Right lobe of liver (tissue), 6 donors: Measurements from ENCODE around the gene FILIP1. TPM values are rescaled to one million over a fixed set of nuclear protein-coding genes. Genes with fewer than 3 reads are reported as not detected.

Experiments used
- ATAC-seq, 4 donors: fragments of 200-7000 bp; cut with Tn5 transposase; one replicate each; pipeline ENCODE4 v1.9.1; 2020; ENCODE audit warnings: mild to moderate bottlenecking in 4 of 4, moderate library complexity in 4 of 4
- DNase-seq, 3 donors: peaks; one replicate each; pipeline ENCODE4 v3.0.0-alpha.2; 2020
- H3K27ac ChIP-seq, 3 donors: fragments of 200-600 bp; one replicate each; pipeline ENCODE4 v1.8.0; 2022
- H3K27me3 ChIP-seq, 2 donors: fragments of 200-600 bp; one replicate each; pipeline ENCODE4 v1.8.0; 2022
- H3K36me3 ChIP-seq, 4 donors: fragments of 200-600 bp; sonication (generic) in 1 of 4; one replicate each; pipeline versions ENCODE4 v1.5.1 to v1.8.0; 2017 to 2022; ENCODE audit warnings: control low read depth in 1 of 4
- H3K4me1 ChIP-seq, 4 donors: fragments of 200-600 bp; sonication (generic) in 1 of 4; one replicate each; pipeline versions ENCODE4 v1.5.1 to v1.8.0; 2017 to 2022; ENCODE audit warnings: control low read depth in 1 of 4
- H3K4me3 ChIP-seq, 3 donors: fragments of 200-600 bp; one replicate each; pipeline ENCODE4 v1.8.0; 2022
- H3K9me3 ChIP-seq, 4 donors: fragments of 200-600 bp; sonication (generic) in 1 of 4; one replicate each; pipeline versions ENCODE4 v1.5.1 to v1.8.0; 2017 to 2022; ENCODE audit warnings: control low read depth in 1 of 4
- POLR2A ChIP-seq: fragments of 450-650 bp; IDR thresholded peaks from one replicate; pipeline ENCODE4 v1.6.1; 2017; ENCODE audit warnings: antibody characterized with exemption, mild to moderate bottlenecking
- WGBS: methylation state at CpG from one replicate; pipeline ENCODE4 v1.1.6; 2018; ENCODE audit warnings: low coverage, low lambda C conversion rate; ENCODE audit not compliant: insufficient coverage; ENCODE audit errors: missing lambda C conversion rate; 5-methylcytosine and 5-hydroxymethylcytosine counted together
- intact Hi-C, 2 donors: fragments of 100-400 bp; cut with DNase I; formaldehyde crosslinking; loops; one replicate each; pipeline versions ENCODE4 v1.11.2 to v1.14.1; 2022
- total RNA-seq, 6 experiments: library from RNA; depleted of rRNA in 2 of 6; stranded (reverse); fragments of >200 nt in 2 of 6; fragmentation: NEBNext Ultra II Directional in 3 of 6; extraction: Animal tissue kit (Norgen Biotek cat#: 25700) in 3 of 6; gene quantifications; one replicate each; pipeline versions ENCODE4 v1.1.0 to v1.2.4, GENCODE V29; 2016 to 2023
- TF ChIP-seq, protein P1 (sequence below), 4 donors: fragments of 200-600 bp in 3 of 4; fragments of 450-650 bp in 1 of 4; IDR thresholded peaks; one replicate each; pipeline versions ENCODE4 v1.5.1 to v1.8.0; 2016 to 2022; ENCODE audit warnings: antibody characterized with exemption in 4 of 4, mild to moderate bottlenecking in 2 of 4
- donor health status: DM: no; HTN: yes; CAD: no.
- donor health status: DM: no; HTN: no; CAD: no.
- donor health status: DM: no; HTN: no; CAD: no.
- donor health status: DM: no; HTN: yes; CAD: no.
- donor health status: DM: no; HTN: yes; CAD: no.

Gene FILIP1
- total RNA-seq, 6 experiments from 2014 or later = 0.95 to 2.2 (median 1.6) TPM

DNA sequence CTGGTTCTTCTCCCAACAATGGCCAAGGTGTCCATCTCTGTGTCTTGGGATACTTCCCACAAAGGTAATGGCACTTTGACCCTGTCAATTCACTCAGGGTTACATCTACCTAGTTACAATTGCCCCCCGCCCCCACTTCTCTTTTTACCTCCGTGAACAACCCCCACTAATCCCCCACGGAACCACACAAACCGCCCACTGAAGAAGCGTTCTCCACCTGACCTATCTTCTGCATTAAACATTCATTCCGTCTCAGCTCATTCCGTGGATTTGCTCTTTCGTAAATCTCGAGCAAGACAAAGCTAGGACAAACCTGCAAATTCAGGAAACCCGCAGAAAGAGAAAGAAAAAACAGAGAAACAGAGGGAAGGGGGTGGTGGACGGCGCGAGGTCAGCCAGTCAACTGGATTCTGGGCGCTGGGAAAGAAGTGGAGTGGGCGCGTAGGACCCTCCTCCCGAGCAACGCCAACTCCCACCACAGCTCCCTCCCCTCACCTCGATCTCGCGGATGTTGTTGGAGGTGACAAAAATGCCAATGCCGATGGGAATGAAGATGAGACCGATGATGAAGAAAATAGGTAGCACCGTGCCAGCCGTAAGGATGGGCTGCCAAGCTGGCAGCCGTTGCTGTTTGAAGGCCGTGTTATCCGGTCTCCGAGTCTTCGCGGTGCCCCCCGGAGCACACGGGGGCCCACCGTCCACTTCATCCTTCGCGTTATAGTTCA, 209.5 kb downstream of the FILIP1 start:
- intact Hi-C loops = no loop called here
- H3K4me1 ChIP-seq = peaks cover 0 to 36% (median 15%) of the 10 kb centered on the region in 4 donors
- ATAC-seq = peak; percentile 21 to 41 (median 32)
- DNase-seq = no peak
- no peaks in the 10 kb centered on the region for H3K9me3 ChIP-seq
- peak overlapping the region; percentile 69 to 92 (median 83) for H3K4me3 ChIP-seq
- H3K36me3 ChIP-seq = no peaks in the 10 kb centered on the region
- WGBS = under 1% methylated on average over 29 of the region's 36 CpGs
- no peak for TF ChIP-seq POLR2A
- TF ChIP-seq, protein P1, sequence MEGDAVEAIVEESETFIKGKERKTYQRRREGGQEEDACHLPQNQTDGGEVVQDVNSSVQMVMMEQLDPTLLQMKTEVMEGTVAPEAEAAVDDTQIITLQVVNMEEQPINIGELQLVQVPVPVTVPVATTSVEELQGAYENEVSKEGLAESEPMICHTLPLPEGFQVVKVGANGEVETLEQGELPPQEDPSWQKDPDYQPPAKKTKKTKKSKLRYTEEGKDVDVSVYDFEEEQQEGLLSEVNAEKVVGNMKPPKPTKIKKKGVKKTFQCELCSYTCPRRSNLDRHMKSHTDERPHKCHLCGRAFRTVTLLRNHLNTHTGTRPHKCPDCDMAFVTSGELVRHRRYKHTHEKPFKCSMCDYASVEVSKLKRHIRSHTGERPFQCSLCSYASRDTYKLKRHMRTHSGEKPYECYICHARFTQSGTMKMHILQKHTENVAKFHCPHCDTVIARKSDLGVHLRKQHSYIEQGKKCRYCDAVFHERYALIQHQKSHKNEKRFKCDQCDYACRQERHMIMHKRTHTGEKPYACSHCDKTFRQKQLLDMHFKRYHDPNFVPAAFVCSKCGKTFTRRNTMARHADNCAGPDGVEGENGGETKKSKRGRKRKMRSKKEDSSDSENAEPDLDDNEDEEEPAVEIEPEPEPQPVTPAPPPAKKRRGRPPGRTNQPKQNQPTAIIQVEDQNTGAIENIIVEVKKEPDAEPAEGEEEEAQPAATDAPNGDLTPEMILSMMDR (IDR thresholded peaks at IDR 0.05) = no peak
- H3K27ac ChIP-seq = peak overlapping the region; percentile 71 to 85 (median 82)
- H3K27me3 ChIP-seq = no peaks in the 10 kb centered on the region

DNA sequence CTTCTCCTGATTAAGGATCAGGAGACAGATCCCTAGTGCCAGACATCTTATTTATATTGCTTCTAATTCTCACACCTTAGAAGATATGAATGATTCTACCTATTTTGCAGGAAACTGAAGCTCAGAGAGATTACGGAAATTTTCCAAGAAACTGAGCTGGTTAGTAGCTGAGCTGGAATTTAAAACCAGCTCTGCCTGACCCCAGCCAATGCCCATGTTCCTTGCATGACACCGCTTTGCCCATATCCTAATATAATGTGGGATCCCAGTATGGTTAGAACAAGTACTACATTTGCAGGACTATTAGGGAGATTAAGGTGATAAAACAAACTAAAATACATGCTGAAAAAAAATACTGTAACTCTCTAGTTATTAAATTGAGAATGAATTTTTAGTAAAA, 210.9 kb downstream of the FILIP1 start:
- intact Hi-C loops = no loop called here
- H3K27me3 ChIP-seq = no peaks in the 10 kb centered on the region
- no peak for ATAC-seq
- no peak overlapping the region for H3K27ac ChIP-seq
- WGBS = 43% methylated on average over 2 of the region's 2 CpGs
- peak overlapping the region in 1 of 3 donors; percentile 83 for H3K4me3 ChIP-seq
- peaks cover 0 to 36% (median 15%) of the 10 kb centered on the region in 4 donors for H3K4me1 ChIP-seq
- no peaks in the 10 kb centered on the region for H3K9me3 ChIP-seq
- no peaks in the 10 kb centered on the region for H3K36me3 ChIP-seq
- TF ChIP-seq, protein P1 (IDR thresholded peaks at IDR 0.05) = no peak
- no peak for TF ChIP-seq POLR2A
- no peak for DNase-seq

DNA sequence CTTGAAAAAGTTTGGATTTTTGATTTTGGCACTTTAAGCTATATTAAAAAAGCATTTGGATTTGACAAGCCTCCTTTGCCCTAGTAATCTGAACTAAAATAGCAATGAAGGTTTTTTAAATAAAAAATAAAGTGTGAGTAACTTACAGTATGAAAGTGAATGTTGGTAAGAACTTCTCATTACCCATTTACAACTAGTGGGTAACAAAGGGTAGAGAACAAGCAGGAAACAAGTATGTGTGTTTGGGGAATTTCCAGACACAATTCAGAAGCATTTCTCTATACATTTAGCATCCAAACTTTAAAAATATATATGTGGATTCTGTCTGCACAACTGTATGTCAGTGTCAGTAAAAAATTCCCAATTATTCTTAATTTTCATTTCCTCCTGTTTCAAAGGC, 211.9 kb downstream of the FILIP1 start:
- Histone ChIP-seq H3K36me3 (no peaks in the 10 kb centered on the region), H3K27me3 (no peaks in the 10 kb centered on the region), H3K9me3 (no peaks in the 10 kb centered on the region), H3K27ac (no peak overlapping the region), H3K4me3 (no peak overlapping the region), H3K4me1 (peaks cover 0 to 36% (median 15%) of the 10 kb centered on the region in 4 donors)
- DNase-seq = no peak
- ATAC-seq = no peak
- intact Hi-C loops = no loop called here
- TF ChIP-seq POLR2A = no peak
- TF ChIP-seq, protein P1 (IDR thresholded peaks at IDR 0.05) = no peak

DNA sequence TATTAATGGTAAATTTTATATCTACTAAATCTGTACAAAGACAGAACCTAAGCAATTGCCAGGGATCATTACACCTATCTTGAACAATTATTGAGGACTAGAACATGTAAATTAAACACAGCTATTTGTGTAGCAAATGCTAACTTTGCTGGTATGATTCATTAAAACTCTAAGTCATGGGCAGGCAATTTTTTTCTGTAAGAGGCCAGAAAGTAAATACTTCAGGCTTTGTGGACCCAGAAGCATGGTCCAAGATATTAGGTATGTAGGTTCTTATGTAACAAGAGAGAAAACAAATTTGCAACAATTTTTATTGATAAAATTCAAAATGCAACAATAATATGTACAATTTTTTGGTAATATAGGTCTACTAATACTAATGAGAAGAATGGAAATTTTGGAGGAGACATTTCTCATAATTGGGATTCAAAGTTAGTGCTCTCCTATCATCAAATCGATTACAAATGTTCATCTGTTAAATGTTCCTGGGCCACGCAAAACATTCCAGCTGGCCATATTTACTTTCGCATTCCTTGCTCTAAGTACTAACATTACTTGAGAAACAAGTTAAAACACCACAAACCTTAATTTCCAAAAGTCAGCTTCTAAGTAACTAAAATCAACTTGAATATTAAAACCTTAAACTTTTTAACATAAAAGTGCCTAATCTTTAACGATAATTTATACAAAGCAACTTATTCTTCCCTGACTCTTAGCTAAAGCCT, 213.3 kb downstream of the FILIP1 start:
- no peak overlapping the region for H3K4me3 ChIP-seq
- H3K9me3 ChIP-seq = no peaks in the 10 kb centered on the region
- H3K27ac ChIP-seq = no peak overlapping the region
- ATAC-seq (no peak), DNase-seq (no peak)
- H3K27me3 ChIP-seq = no peaks in the 10 kb centered on the region
- 60% methylated on average over 4 of the region's 4 CpGs for WGBS
- intact Hi-C loops = no loop called here
- H3K36me3 ChIP-seq = no peaks in the 10 kb centered on the region
- no peak for TF ChIP-seq POLR2A
- TF ChIP-seq, protein P1 (IDR thresholded peaks at IDR 0.05) = no peak
- H3K4me1 ChIP-seq = peaks cover 0 to 30% (median 13%) of the 10 kb centered on the region in 4 donors
